22Rv1 (cell line): ENCODE measurements around the gene TPM4.
"Not testable (repeated sequence)": the region's sequence is repeated elsewhere in the genome, so short reads cannot be mapped to it uniquely, and the experiment has no call there.

Experiments used
- H3K27ac ChIP-seq: fragments of 450-650 bp; 2 replicates; pipeline ENCODE4 v1.5.1; 2017
- CTCF ChIP-seq: fragments of 450-650 bp; IDR thresholded peaks from 2 replicates; pipeline ENCODE4 v1.5.1; 2017; ENCODE audit warnings: mild to moderate bottlenecking
- ZFX ChIP-seq: fragments of 450-650 bp; IDR thresholded peaks from 2 replicates; pipeline ENCODE4 v1.6.1; 2017; ENCODE audit warnings: antibody characterized with exemption, borderline replicate concordance

TPM4 gene

GRCh38 chr19:16115301-16116039 lies 39.2 kb downstream of the TPM4 start:
- no peak overlapping the region for H3K27ac ChIP-seq
- TF ChIP-seq CTCF (no peak), ZFX (no peak)

- no peak for TF ChIP-seq CTCF
- no peak for TF ChIP-seq ZFX
- no peak overlapping the region for H3K27ac ChIP-seq
Measured at GRCh38 chr19:16116067-16116466, 39.8 kb downstream of the TPM4 start.

GRCh38 chr19:16117594-16118033 lies 41.3 kb downstream of the TPM4 start:
- H3K27ac ChIP-seq = no peak overlapping the region
- TF ChIP-seq CTCF (no peak), ZFX (no peak)

GRCh38 chr19:16118489-16119033 lies 42.3 kb downstream of the TPM4 start:
- no peak for TF ChIP-seq ZFX
- no peak for TF ChIP-seq CTCF
- H3K27ac ChIP-seq = no peak overlapping the region

GRCh38 chr19:16119075-16119857 lies 43.0 kb downstream of the TPM4 start:
- H3K27ac ChIP-seq = not testable (repeated sequence)

GRCh38 chr19:16121141-16121540 lies 44.8 kb downstream of the TPM4 start:
- no peak overlapping the region for H3K27ac ChIP-seq
- TF ChIP-seq CTCF (no peak), ZFX (no peak)

GRCh38 chr19:16121967-16122366 lies 45.7 kb downstream of the TPM4 start:
- no peak overlapping the region for H3K27ac ChIP-seq

More at GRCh38 chr19:16121967-16122366, 45.7 kb downstream of the TPM4 start:
- TF ChIP-seq ZFX (no peak), CTCF (no peak)
